Activated CD4-positive, alpha-beta T cell treated with anti-CD3 and anti-CD28 coated beads for 24 hours (primary cell): ENCODE results near the gene RHOBTB3.

Experiments used
- DNase-seq, 2 donors: peaks; one replicate each; pipeline ENCODE4 v3.0.0-alpha.2; 2020; ENCODE audit warnings: low read depth in 2 of 2

The RHOBTB3 gene

DNA sequence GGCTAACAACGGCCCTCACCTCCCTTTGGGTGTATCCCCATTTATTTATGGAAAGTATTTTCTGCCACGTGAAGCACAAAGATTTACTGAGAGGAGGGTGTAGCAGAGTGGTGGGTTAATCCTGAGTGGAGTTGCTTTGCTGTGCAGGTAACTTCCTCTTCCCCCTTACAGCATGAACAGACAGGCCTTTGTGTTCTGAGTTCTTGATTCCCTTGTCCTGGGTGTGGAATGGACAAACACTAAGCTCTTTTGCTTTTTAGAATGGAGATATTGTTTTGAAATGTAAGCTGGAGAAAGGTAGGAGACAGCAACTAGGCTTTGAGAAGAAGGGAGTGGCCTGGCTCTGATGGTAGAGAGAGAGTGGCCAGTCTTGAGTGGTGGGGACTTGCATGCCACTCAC, 108.5 kb downstream of the RHOBTB3 start:
- no peak for DNase-seq

DNA sequence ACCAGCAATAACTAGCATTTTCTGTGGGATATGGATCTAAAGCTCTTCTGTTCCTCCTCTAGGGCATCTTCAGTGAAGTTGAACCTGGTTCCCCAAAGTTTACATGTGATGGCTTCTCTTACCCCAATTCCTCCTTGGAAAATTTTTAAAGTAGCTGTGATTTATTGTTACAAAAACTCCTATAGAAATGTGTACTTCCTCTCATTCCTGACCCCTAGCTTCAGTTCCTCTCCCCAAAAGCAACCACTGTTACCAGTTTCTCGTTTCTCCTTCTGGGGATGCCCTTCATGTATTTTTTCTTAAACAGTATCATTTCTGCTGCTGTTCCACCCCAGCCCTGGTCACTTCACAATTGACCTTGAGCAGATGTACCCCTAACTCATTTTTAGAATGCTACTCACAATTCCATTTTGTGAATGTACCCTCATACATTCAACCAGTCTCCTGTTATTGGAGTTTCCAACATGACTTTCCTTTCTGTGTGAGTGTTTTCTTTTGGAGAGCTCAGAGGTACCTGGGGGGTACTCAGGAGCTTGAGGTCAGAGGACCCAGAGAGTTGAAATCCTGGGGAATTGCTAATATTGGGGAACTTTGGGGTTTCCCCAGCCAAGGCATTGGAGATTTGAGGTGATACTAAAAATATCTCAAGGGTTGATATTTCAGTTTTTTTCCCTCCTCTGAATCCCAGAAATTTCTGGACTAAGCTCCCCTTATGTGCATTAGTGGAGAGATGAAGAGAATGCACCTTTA, 110.0 kb downstream of the RHOBTB3 start:
- no peak for DNase-seq

DNA sequence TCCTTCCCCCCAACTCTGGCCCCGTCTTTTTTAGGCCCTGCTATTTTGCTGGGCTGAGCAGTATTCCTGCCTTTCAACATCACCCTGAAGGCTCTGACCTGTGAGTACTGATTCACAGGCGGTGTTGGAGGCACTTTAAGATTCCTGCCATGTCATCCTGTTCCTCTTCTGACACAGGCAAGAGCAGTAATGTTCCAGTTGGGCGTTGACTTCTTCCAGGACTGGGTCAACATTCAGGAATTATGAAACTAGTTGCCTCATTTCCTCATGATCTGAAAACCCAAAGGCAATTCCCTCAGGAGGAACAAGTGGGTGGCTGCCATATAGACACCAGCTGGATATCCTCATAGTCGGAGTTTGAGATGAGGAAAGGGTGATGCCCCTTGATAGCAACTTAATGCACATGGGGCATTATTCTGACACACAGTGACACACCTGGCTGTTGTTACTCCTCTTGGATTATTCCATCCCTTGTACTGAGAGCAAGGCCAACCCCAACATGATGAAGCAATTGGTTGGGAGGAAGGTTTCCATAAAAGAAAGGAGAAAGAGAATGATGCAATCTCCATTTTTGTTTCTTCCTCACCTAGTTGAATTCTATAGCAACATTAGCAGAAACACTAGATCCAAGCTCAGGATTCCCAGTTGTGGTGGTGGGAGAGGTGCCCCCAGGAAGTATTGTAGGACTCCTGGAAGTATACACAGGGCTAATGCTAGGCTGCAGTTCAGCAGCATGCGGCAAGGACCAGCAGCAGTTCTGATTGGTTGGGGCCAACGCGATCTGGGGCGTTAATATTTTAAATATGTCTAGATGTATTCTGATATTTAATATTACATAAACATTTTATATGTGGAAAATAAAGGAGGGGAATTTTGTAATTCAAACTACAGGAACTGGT, 111.0 kb downstream of the RHOBTB3 start:
- no peak for DNase-seq

DNA sequence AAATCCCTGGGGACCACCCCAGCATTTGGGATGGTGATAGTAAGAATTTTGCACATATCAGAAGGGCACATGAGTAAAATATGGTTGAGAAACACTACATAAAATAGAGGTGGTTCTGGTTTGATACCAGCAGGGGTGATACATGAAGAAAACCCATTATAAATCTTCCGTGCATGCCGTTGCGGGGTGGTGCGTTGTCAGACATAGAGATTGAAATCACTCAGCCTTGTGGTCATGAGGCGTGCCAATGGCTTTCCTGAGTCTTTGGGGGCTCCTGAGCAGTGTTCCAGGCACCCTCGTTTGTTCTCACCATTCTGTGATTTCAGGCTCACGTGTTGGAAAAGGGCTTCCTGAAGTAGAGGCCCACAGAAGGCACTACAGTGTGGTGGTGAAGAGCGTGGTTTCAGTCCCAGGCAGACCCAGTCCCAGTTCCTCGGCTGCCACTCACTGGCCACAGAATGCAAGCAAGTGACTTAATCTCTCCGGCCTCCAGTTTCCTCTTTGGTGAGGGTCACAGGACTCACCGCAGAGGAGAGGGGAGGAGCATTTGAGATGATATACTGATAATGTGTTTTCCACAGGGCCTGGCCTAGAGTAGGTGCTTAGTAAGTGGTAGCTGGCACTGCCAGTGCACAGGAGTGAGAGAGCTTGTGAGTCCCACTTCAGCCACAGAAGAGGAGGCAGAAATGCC, 111.9 kb downstream of the RHOBTB3 start:
- DNase-seq: peak in 1 of 2 donors; percentile 45

DNA sequence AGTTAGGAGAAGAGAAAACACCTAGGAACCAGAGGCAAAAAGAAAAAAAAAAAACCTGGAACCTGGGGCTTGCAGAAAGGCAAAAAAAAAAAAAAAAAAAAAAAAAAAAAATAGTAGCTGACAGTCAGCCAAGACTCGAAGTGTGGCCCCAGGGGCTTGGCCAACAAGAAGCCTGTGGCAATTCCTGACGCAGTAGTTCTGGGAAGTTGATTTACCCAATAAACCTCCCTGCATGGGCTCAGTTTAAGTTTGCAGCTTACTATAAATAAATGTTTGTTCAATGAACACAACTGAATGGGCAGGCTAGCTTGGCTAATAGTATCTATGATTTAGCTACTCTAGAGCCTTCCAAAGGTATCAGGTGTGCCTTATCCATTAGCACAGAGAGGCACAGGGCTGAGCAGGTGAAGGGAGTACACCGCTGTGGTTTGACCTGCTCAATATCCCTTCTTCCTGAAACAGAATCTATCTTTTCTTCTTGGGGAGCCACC, 112.6 kb downstream of the RHOBTB3 start:
- no peak for DNase-seq

DNA sequence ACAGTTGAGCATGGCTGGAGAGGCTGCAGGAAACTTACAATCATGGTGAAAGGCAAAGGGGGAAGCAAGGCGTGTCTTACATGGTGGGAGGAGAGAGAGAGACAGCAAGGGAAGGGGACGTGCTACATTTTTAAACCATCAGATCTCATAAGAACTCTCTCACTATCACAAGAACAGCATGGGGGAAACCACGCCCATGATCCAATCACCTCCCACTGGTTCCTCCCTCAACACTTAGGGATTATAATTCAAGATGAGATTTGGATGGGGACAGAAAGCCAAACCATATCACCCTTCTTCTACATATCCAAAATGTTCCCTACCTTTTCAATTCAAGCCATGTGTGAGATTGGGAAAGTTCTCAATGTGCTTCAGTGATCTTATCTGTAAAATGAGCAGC, 114.3 kb downstream of the RHOBTB3 start:
- DNase-seq: no peak
